Brain pericyte (primary cell): Measurements from ENCODE around the gene VWA1.
"Not testable (repeated sequence)": the region's sequence is repeated elsewhere in the genome, so short reads cannot be mapped to it uniquely, and the experiment has no call there.

Experiments
- DNase-seq: peaks from one replicate; pipeline ENCODE4 v3.0.0-alpha.2; 2012; ENCODE audit warnings: low read depth, low spot score

The VWA1 gene

GRCh38 chr1:1455934-1456333, 20.4 kb downstream of the VWA1 start:
- DNase-seq = not testable (repeated sequence)

- DNase-seq = not testable (repeated sequence)
Measured at GRCh38 chr1:1456683-1457255, 21.3 kb downstream of the VWA1 start.

- DNase-seq = not testable (repeated sequence)
Measured at GRCh38 chr1:1459156-1459555, 23.7 kb downstream of the VWA1 start.

- DNase-seq = not testable (repeated sequence)
Measured at GRCh38 chr1:1459711-1460110, 24.2 kb downstream of the VWA1 start.

GRCh38 chr1:1460540-1461130, 25.1 kb downstream of the VWA1 start:
- DNase-seq = no peak

- no peak for DNase-seq
Measured at GRCh38 chr1:1461721-1462317, 26.3 kb downstream of the VWA1 start.

GRCh38 chr1:1462318-1462966, 27.0 kb downstream of the VWA1 start:
- DNase-seq = no peak

GRCh38 chr1:1463312-1463711, 27.8 kb downstream of the VWA1 start:
- no peak for DNase-seq

GRCh38 chr1:1468196-1468985, 32.9 kb downstream of the VWA1 start:
- not testable (repeated sequence) for DNase-seq

- no peak for DNase-seq
Measured at GRCh38 chr1:1470626-1471388, 35.3 kb downstream of the VWA1 start.

GRCh38 chr1:1471389-1472052, 36.0 kb downstream of the VWA1 start, which contains the start of gene ATAD3B:
ATAD3B (plus strand) TSS chr1:1471765; CDS start chr1:1471885, 120 bp downstream.
- DNase-seq = peak; percentile 70

GRCh38 chr1:1472053-1472876, 36.8 kb downstream of the VWA1 start:
- not testable (repeated sequence) for DNase-seq

- not testable (repeated sequence) for DNase-seq
Measured at GRCh38 chr1:1476011-1476410, 40.5 kb downstream of the VWA1 start.

GRCh38 chr1:1477206-1477605, 41.7 kb downstream of the VWA1 start:
- no peak for DNase-seq

GRCh38 chr1:1479547-1480487, 44.3 kb downstream of the VWA1 start:
- no peak for DNase-seq

GRCh38 chr1:1480488-1480867, 45.0 kb downstream of the VWA1 start:
- DNase-seq = not testable (repeated sequence)

GRCh38 chr1:1481811-1482210, 46.3 kb downstream of the VWA1 start:
- not testable (repeated sequence) for DNase-seq

- DNase-seq = no peak
Measured at GRCh38 chr1:1482856-1483255, 47.4 kb downstream of the VWA1 start.
